ENCODE results near the gene SPATA2L. TPM values are rescaled to one million over a fixed set of nuclear protein-coding genes. Genes with fewer than 3 reads are reported as not detected.
A peak's percentile ranks its signal among the peaks of the same experiment; 100 is the strongest.

Gene SPATA2L
- total RNA-seq, 1 experiment from 2014 or later: 12.7 TPM

DNA sequence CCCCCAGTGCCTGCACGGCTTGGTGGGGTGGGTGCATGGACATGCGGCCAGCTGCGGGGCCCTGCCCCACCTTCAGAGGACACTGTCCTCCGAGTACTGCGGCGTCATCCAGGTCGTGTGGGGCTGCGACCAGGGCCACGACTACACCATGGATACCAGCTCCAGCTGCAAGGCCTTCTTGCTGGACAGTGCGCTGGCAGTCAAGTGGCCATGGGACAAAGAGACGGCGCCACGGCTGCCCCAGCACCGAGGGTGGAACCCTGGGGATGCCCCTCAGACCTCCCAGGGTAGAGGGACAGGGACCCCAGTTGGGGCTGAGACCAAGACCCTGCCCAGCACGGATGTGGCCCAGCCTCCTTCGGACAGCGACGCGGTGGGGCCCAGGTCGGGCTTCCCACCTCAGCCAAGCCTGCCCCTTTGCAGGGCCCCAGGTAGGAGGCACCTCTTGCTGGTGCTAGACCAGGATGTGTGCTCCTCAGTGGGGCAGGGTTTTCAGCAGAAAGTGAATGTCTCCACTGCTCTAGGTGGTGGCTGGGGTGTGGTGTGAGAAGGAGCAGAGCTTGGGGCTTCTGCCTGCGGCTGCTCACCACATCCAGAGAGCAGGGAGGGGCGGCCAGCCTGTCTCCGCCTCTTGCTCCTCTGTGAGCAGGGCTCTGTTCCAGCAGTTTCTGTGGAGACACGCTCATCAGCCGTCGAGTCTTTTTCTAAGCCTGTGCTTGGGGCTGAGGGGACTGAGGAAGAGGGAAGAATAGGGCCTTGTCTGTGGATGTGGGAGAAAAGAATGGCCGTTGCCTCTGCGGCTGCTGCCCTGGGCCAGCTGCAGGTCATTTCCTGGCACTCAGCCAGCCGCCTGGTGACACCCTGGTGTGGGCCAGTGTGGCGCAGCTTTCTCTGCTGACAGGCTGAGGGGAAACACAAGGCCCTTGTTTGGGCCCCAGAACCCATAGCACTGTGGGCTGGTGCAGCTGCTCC lies 22.1 kb upstream of the SPATA2L start:
- CTCF ChIA-PET: interaction anchor here (0.6 kb wide), 1 partner anchor 42 kb away, joined by 3 read pairs; no protein-coding TSS in a partner anchor
- in situ Hi-C loops (cut with HindIII; ENCODE audit: low pct_unique_long_range_greater_than_20kb, low sequenced_read_pairs): no loop called here
- peak overlapping the region in 1 of 2 experiments; percentile 61; a peak in 2 of 4 replicates for H3K4me3 ChIP-seq (ENCODE audit: low read depth in 2 of 2, low read length in 2 of 2)

DNA sequence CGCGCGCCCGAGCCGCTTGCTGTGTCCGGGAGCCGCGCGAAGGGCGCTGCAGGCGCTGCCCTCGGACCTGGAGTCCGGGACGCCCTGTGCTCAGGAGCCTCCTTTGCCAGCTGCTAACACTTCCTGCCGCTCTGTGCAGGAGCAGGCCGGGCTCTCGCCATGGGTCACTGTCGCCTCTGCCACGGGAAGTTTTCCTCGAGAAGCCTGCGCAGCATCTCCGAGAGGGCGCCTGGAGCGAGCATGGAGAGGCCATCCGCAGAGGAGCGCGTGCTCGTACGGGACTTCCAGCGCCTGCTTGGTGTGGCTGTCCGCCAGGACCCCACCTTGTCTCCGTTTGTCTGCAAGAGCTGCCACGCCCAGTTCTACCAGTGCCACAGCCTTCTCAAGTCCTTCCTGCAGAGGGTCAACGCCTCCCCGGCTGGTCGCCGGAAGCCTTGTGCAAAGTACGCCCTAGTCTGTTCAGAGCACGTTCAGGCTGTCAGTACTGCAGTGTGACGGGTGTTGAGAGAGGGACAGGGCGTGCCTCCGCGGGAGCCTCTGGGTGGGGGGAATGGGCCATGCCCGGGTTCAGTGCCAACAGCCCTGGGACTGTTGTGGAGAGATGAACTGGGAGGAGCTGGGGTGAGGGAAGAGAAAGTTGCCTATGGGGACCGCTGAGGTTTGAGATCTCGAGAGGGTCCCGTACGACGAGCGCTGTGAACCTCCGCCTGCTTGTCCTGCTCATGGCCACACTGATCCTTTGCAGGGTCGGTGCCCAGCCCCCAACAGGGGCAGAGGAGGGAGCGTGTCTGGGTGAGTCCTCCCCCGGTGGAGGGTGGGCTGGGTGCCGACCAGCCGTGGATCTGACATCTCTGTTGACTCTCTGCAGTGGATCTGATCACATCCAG lies 21.1 kb upstream of the SPATA2L start:
- DNase-seq (ENCODE audit: low read depth, low spot score) (no peak), ATAC-seq (0 out of 2 replicates have a peak, but pooled peaks have one; percentile 0)
- H3K9me3 ChIP-seq (ENCODE audit: control insufficient read depth, insufficient read depth, low read depth, low read length): no peaks in the 10 kb centered on the region
- TSS peak; percentile 72 for BruUV-seq (replicated peaks)
- peak overlapping the region; percentile 66; the same call in 1 of the 2 replicates for H3K27ac ChIP-seq (ENCODE audit: low read length)
- in situ Hi-C loops (cut with HindIII; ENCODE audit: low pct_unique_long_range_greater_than_20kb, low sequenced_read_pairs) (no loop called here), intact Hi-C loops (cut with micrococcal nuclease; ENCODE audit: unreplicated experiment) (no loop called here)
- H3K4me3 ChIP-seq (ENCODE audit: low read depth in 2 of 2, low read length in 2 of 2): peak overlapping the region; percentile 61 to 68
- H3K27me3 ChIP-seq (ENCODE audit: control insufficient read depth, insufficient read depth, low read length): no peaks in the 10 kb centered on the region
- no peaks in the 10 kb centered on the region; the same call in 1 of the 2 replicates for H3K36me3 ChIP-seq (ENCODE audit: control insufficient read depth, insufficient read depth, low read length)
- TF ChIP-seq SIN3A (IDR thresholded peaks at IDR 0.05; ENCODE audit: borderline replicate concordance, insufficient read depth, low read depth, low read length): no peak
- TF ChIP-seq, protein P1, sequence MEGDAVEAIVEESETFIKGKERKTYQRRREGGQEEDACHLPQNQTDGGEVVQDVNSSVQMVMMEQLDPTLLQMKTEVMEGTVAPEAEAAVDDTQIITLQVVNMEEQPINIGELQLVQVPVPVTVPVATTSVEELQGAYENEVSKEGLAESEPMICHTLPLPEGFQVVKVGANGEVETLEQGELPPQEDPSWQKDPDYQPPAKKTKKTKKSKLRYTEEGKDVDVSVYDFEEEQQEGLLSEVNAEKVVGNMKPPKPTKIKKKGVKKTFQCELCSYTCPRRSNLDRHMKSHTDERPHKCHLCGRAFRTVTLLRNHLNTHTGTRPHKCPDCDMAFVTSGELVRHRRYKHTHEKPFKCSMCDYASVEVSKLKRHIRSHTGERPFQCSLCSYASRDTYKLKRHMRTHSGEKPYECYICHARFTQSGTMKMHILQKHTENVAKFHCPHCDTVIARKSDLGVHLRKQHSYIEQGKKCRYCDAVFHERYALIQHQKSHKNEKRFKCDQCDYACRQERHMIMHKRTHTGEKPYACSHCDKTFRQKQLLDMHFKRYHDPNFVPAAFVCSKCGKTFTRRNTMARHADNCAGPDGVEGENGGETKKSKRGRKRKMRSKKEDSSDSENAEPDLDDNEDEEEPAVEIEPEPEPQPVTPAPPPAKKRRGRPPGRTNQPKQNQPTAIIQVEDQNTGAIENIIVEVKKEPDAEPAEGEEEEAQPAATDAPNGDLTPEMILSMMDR (IDR thresholded peaks at IDR 0.05): no peak
- TF ChIP-seq, protein P2, sequence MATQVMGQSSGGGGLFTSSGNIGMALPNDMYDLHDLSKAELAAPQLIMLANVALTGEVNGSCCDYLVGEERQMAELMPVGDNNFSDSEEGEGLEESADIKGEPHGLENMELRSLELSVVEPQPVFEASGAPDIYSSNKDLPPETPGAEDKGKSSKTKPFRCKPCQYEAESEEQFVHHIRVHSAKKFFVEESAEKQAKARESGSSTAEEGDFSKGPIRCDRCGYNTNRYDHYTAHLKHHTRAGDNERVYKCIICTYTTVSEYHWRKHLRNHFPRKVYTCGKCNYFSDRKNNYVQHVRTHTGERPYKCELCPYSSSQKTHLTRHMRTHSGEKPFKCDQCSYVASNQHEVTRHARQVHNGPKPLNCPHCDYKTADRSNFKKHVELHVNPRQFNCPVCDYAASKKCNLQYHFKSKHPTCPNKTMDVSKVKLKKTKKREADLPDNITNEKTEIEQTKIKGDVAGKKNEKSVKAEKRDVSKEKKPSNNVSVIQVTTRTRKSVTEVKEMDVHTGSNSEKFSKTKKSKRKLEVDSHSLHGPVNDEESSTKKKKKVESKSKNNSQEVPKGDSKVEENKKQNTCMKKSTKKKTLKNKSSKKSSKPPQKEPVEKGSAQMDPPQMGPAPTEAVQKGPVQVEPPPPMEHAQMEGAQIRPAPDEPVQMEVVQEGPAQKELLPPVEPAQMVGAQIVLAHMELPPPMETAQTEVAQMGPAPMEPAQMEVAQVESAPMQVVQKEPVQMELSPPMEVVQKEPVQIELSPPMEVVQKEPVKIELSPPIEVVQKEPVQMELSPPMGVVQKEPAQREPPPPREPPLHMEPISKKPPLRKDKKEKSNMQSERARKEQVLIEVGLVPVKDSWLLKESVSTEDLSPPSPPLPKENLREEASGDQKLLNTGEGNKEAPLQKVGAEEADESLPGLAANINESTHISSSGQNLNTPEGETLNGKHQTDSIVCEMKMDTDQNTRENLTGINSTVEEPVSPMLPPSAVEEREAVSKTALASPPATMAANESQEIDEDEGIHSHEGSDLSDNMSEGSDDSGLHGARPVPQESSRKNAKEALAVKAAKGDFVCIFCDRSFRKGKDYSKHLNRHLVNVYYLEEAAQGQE (IDR thresholded peaks at IDR 0.05; ENCODE audit: insufficient read depth in 1 of 2, low read depth in 2 of 2, low read length in 1 of 2): no peak
- no peak for TF ChIP-seq TCF7L2 (IDR thresholded peaks at IDR 0.05; ENCODE audit: low read depth, low read length)
- no peak for TF ChIP-seq POLR2AphosphoS5 (IDR thresholded peaks at IDR 0.05; ENCODE audit: low read depth, low read length)
- H3K4me1 ChIP-seq (ENCODE audit: control insufficient read depth, insufficient read depth, low read length): peaks cover 8% of the 10 kb centered on the region
- POLR2A ChIA-PET: no interaction called here
- CTCF ChIA-PET: no interaction called here

More for the DNA sequence above, 22.1 kb upstream of the SPATA2L start:
- BruUV-seq (replicated peaks): no TSS peak
- Histone ChIP-seq H3K27ac (ENCODE audit: low read length) (no peak overlapping the region), H3K4me1 (ENCODE audit: control insufficient read depth, insufficient read depth, low read length) (peaks cover 8% of the 10 kb centered on the region), H3K9me3 (ENCODE audit: control insufficient read depth, insufficient read depth, low read depth, low read length) (no peaks in the 10 kb centered on the region), H3K27me3 (ENCODE audit: control insufficient read depth, insufficient read depth, low read length) (no peaks in the 10 kb centered on the region), H3K36me3 (ENCODE audit: control insufficient read depth, insufficient read depth, low read length) (no peaks in the 10 kb centered on the region; the same call in 1 of the 2 replicates)
- DNase-seq (ENCODE audit: low read depth, low spot score) (no peak), ATAC-seq (no peak)
- POLR2A ChIA-PET: interaction anchor here (1.1 kb wide), 1 partner anchor 8 kb away, joined by 3 read pairs; no protein-coding TSS in a partner anchor
- TF ChIP-seq TCF7L2 (IDR thresholded peaks at IDR 0.05; ENCODE audit: low read depth, low read length): no peak
- TF ChIP-seq, protein P1 (IDR thresholded peaks at IDR 0.05): no peak
- TF ChIP-seq SIN3A (IDR thresholded peaks at IDR 0.05; ENCODE audit: borderline replicate concordance, insufficient read depth, low read depth, low read length): no peak
- TF ChIP-seq POLR2AphosphoS5 (IDR thresholded peaks at IDR 0.05; ENCODE audit: low read depth, low read length): no peak
- TF ChIP-seq, protein P2 (IDR thresholded peaks at IDR 0.05; ENCODE audit: insufficient read depth in 1 of 2, low read depth in 2 of 2, low read length in 1 of 2): no peak
- intact Hi-C loops (cut with micrococcal nuclease; ENCODE audit: unreplicated experiment): no loop called here

Measured in Panc1 (cell line).